ENCODE results near the gene HERC2.

The HERC2 gene

DNA sequence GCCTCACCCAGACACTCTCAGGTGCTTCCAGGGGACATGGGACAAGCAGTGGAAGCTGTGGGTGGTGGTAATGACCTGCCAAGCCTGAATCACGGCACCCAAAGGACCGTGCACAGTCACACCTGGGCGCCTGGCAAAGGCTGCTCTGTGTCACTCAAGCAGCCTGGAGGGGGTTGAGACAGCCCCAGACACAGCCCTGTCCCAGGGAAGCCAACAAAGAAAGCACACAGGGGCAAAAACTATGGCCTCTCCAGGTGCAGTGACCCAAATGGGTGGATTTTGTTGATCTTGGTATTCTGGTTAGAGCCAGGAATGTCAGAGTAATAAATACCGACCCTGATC is 207.9 kb downstream of the HERC2 start:
- H3K27ac ChIP-seq: no peak overlapping the region
- TF ChIP-seq, protein P1, sequence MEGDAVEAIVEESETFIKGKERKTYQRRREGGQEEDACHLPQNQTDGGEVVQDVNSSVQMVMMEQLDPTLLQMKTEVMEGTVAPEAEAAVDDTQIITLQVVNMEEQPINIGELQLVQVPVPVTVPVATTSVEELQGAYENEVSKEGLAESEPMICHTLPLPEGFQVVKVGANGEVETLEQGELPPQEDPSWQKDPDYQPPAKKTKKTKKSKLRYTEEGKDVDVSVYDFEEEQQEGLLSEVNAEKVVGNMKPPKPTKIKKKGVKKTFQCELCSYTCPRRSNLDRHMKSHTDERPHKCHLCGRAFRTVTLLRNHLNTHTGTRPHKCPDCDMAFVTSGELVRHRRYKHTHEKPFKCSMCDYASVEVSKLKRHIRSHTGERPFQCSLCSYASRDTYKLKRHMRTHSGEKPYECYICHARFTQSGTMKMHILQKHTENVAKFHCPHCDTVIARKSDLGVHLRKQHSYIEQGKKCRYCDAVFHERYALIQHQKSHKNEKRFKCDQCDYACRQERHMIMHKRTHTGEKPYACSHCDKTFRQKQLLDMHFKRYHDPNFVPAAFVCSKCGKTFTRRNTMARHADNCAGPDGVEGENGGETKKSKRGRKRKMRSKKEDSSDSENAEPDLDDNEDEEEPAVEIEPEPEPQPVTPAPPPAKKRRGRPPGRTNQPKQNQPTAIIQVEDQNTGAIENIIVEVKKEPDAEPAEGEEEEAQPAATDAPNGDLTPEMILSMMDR (IDR thresholded peaks at IDR 0.05): no peak
- TF ChIP-seq ZFX (IDR thresholded peaks at IDR 0.05; ENCODE audit: borderline replicate concordance): no peak

DNA sequence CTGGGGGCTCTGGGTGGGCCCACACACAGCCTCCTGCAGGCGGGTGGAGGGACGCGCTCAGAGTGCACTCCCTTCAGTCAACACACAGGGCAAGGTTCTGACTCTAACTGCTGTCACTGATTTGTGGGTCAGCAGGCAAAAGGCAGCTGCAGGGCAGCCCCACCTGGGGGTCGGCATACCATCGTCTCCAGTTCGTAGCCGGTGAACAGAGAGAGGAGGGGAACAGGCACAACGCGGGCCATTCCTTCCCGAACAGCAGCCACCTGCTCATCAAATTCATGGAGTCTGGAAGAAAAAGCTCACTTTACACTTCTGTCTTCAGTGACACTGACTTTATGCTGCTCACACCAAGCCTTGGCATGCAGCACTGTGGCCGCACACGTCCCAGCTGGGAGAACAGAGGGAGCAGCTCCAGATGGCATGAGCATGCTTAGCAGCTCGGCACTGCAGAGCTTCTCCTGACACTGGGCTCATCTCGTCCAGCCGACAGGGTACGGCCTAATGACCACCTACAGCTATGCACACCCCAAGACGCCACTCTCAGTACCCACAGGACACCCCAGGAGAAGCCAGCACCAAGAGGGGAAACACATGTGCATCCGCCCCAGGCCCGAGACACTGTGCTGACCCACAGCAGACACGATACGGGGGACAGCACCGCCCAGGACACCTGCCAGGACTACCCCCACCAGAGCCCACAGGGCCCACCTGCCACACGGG is 208.4 kb downstream of the HERC2 start:
- TF ChIP-seq ZFX (IDR thresholded peaks at IDR 0.05; ENCODE audit: borderline replicate concordance): no peak
- TF ChIP-seq, protein P1 (IDR thresholded peaks at IDR 0.05): no peak
- no peak overlapping the region for H3K27ac ChIP-seq

DNA sequence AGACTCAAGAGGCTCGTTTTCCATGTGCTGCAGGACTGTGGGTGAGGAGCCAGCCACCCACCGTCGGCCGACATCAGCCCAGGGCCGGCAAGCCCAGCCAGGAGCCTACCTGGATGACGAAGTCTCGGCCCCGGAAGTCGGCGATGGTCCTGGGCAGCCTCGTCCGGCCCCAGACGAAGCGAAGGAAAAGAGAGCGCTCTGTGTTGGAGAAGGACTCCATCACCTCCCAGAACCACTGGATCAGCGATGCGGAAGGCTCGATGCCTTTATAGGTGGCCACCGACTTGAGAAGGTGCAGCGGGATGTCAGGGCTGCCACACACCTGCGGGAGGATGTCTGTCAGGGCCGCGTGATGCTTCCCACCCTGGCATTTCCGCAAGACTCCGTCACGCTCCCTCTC is 209.0 kb downstream of the HERC2 start:
- TF ChIP-seq ZFX (IDR thresholded peaks at IDR 0.05; ENCODE audit: borderline replicate concordance): no peak
- TF ChIP-seq, protein P1 (IDR thresholded peaks at IDR 0.05): no peak
- H3K27ac ChIP-seq: no peak overlapping the region

DNA sequence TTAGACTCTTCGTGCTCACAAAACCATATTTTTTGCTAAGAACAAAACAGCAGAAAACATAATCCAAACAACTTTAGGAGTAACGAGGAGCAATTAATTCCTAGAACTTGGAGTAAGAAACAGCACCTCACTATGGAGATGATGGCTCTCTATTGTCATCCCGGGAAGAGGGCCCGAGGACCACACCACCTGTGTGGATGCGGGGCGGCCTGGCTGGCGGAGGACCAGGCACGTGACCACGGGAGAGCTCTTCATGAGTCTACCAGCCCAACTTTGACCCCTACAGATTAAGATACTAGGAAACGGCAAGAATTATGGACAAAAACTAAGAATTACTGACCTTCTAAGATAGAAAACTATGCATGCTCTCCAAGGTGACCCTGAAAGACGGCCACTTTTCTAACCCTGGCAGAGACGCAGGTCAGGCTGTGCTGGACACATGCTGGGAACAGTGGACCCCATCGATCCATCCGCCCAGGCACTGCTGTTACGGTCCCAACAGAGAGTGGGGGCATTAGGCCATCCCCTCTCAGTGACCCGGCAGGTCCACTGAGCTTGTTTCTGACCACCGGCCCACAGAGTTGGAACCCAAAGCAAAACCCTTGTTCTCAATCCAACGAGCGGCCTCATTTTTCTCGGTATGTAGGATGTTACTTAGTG is 209.7 kb downstream of the HERC2 start:
- H3K27ac ChIP-seq: no peak overlapping the region

DNA sequence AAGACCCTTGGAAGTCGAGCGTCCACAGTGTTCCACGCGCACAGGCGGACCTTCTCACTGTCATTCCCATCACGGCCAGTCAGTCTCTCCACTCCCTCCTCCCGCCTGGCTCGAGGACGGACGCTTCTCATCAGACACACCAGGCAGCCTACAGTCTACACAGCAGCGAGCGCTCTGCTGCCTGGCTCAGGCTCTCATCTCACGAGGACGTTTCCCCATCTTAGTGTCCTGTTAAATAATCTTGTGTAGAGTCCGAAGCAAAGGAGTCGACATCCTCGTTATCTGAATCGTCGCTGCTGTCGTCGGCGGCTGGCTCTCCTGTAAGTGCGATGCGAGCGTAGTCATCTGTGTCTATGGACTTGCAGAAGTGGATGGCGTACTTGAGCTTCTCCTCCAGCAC is 210.4 kb downstream of the HERC2 start:
- H3K27ac ChIP-seq: no peak overlapping the region
- TF ChIP-seq ZFX (IDR thresholded peaks at IDR 0.05; ENCODE audit: borderline replicate concordance): no peak
- TF ChIP-seq, protein P1 (IDR thresholded peaks at IDR 0.05): no peak

More for the DNA sequence above, 209.7 kb downstream of the HERC2 start:
- no peak for TF ChIP-seq ZFX (IDR thresholded peaks at IDR 0.05; ENCODE audit: borderline replicate concordance)
- TF ChIP-seq, protein P1 (IDR thresholded peaks at IDR 0.05): no peak

DNA sequence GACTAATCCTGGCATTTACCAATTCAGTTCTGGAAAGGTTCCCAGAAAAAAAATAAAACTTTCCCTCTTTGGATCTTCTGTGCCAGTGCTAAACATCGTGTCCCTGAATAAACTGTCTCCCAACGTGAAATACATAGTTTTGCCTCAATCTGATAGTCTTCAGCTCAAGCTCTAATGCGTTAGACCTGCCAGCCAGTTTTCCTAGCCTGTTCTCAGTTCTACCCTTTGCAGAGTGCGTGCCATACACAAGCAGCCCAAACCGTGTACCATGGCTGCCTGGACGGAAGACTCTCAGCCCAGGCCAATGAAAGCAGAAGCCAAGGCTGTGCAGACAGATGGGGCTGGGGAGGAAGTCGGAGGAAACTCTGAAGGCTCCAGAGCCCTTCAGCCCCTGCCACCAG is 211.5 kb downstream of the HERC2 start:
- H3K27ac ChIP-seq: no peak overlapping the region
- TF ChIP-seq, protein P1 (IDR thresholded peaks at IDR 0.05): no peak
- no peak for TF ChIP-seq ZFX (IDR thresholded peaks at IDR 0.05; ENCODE audit: borderline replicate concordance)
